ENCODE measurements around the gene BABAM2.
A peak's percentile ranks its signal among the peaks of the same experiment; 100 is the strongest.

Gene BABAM2

DNA sequence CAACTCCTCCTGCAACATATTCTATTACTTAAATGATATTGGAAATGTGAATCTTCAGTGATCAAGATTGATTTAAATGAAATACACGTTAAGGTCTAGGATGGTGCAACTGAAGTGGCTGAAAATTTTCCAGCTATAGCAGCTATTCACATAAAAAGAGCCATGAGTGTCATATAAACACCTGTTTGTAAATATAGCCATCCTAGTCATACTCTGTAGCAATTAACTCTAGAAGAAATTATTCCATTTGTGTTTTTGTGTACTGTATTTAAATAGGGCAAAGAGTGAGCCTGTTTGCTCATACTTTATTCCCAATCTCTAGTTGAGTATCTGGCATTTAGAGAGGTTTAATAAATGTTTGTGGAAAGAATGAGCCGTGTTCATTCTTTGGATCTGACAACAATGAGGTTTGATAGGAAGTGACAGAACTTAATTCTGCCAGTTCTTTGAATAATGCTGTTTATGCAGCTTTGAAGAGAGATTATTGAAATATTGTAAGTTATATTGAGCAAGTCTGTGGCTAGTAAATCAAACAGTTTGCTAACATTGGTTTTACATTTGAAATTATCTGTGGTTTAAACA, 49.7 kb downstream of the BABAM2 start:
- intact Hi-C loops (cut with DNase I), result no loop called here
- no peak for DNase-seq

DNA sequence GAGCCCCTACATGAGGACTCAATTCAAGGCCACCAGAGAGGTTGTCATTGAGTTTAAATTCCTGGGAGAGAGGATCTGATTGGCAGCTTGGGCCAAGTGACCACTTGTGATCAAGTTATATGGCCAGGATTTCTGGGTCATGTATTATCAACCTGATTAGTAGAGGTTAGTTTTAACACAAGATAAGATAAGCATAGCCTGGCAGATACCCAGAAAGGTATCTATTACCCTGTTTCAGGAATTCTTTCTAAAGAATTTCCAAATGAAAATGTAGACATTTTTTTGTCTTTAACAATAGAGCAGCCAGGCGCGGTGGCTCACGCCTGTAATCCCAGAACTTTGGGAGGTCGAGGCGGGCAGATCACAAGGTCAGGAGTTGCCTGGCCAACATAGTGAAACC, 50.5 kb downstream of the BABAM2 start:
- DNase-seq, result no peak
- intact Hi-C loops (cut with DNase I), result no loop called here

DNA sequence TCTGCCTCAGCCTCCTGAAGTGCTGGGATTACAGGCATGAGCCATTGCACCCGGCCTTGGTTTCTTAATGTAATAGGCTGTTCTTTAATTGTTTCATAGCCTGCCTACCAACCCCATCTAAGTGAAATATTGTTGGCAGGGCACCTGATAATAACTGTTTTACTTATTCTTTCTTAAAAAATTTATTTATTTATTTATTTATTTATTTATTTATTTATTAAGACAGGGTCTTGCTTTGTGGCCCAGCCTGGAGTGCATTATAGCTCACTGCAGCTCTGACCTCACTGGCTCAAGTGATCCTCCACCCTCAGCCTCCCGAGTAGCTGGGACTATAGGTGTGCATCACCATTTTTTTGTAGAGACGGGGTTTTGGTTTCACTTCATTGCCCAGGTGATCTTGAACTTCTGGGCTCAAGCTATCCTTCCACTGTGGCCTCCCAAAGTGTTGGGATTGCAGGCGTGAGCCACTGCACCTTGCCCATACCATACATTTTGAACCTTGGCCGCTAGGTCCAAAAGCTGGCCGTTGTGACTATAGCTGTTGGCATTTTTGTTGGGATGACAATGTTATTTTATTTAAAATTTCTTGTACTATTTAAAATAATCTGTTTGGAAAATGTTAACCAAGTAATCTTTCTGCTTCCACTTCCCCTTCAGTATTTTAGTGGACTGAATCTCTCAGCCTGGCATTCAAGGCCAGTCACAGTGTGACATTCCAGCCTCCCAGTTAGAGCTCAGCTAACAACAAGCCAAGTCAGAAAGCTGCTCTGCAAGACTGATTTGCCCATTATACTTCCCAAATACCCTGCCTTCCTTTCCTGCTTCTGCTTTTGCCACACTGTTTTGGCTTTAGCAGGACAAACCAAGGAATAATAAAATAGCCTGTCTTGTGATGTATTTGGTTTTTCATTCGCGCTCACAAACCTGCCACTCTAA, 52.4 kb downstream of the BABAM2 start:
- no peak for DNase-seq
- intact Hi-C loops (cut with DNase I), result no loop called here

- intact Hi-C loops (cut with DNase I), result no loop called here
- no peak for DNase-seq
Observed at GRCh38 chr2:27946530-27947060, 56.1 kb downstream of the BABAM2 start.

- intact Hi-C loops (cut with DNase I), result loop anchor here (10.0 kb wide), 1 partner anchor 443 kb away; the partner anchor contains the start of gene FOSL2
Observed at GRCh38 chr2:27952070-27952469, 61.5 kb downstream of the BABAM2 start.

GRCh38 chr2:27953077-27953476, 62.5 kb downstream of the BABAM2 start:
- DNase-seq, result no peak
- intact Hi-C loops (cut with DNase I), result loop anchor here (10.0 kb wide), 1 partner anchor 442 kb away; the partner anchor contains the start of gene FOSL2

More at GRCh38 chr2:27952070-27952469, 61.5 kb downstream of the BABAM2 start:
- DNase-seq, result no peak

DNA sequence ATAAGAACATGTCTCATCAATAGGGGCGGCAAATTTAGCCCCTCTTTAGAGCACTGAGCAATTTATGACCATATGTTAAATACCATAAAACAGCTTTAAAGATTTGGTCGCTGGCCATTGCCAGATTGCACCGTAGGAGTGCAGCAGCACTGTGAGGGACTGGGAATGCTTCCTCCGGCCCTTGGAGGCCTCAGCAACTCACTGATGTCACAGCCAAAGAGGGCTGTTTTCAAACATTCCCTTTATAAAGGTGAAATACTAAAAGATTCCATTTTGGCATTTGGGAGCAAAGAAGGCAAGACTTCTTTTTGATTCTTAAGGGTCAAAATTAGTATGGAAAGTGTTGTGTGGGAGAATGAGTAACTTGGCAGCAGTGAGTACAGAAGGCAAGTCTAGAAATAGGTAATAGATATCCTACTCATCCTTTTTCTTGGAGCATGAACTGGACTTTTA, 63.7 kb downstream of the BABAM2 start:
- DNase-seq, result peak in 7 of 10 donors; percentile 21 to 87 (median 47)
- intact Hi-C loops (cut with DNase I), result loop anchor here (10.0 kb wide), 1 partner anchor 441 kb away; the partner anchor contains the start of gene FOSL2

DNA sequence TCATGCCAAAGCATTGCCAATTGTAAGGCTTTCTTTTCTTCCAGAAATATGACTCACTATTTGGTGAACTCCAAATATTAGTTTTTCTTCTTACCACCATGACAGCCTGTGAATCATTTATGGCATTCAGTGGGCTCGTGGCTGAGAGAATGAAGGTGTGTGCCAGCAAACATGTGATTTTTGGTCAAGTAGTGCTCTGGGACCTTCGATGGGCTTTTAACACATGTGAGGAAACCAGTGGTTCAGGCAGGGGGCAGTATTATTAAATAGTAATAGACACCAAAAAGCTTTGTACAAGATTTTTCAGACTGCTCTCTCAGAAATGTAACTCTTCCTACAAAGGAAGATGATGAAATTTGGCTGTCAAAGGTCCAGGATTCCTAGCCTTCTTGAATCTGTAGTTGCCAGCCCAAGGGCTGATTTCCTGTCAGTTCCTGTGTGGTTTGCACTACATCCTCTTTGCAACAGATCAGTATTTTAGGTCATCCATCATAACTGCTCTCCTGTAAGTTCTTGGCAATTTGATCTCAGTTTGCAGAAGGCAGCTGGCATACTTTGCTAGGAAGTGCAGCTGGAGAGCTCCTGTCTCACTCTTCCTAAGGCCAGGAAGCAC, 64.3 kb downstream of the BABAM2 start:
- peak in 1 of 10 donors; percentile 34 for DNase-seq
- intact Hi-C loops (cut with DNase I), result loop anchor here (10.0 kb wide), 1 partner anchor 440 kb away; the partner anchor contains the start of gene FOSL2

- DNase-seq, result no peak
- intact Hi-C loops (cut with DNase I), result loop anchor here (10.0 kb wide), 1 partner anchor 439 kb away; the partner anchor contains the start of gene FOSL2
Observed at GRCh38 chr2:27955384-27956161, 65.0 kb downstream of the BABAM2 start.

DNA sequence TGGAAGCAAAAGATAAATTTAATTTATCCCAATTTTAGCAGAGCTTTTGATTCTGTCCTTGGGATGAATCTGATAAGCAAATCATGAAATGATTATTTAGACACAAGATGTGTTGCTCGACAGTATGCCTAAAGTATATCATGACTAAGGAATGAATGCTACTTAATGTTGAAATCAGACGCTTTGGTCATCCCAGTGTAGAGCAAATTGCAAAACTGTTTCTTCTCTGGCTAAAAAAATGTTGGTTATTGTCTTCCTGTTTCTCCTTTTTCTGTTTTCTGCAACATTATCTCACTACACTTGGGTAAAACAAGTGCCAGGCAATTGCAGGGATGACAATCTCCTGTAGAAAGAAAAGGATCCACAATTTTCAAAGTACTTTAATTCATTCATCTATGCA, 66.4 kb downstream of the BABAM2 start:
- intact Hi-C loops (cut with DNase I), result loop anchor here (10.0 kb wide), 1 partner anchor 438 kb away; the partner anchor contains the start of gene FOSL2
- DNase-seq, result no peak

DNA sequence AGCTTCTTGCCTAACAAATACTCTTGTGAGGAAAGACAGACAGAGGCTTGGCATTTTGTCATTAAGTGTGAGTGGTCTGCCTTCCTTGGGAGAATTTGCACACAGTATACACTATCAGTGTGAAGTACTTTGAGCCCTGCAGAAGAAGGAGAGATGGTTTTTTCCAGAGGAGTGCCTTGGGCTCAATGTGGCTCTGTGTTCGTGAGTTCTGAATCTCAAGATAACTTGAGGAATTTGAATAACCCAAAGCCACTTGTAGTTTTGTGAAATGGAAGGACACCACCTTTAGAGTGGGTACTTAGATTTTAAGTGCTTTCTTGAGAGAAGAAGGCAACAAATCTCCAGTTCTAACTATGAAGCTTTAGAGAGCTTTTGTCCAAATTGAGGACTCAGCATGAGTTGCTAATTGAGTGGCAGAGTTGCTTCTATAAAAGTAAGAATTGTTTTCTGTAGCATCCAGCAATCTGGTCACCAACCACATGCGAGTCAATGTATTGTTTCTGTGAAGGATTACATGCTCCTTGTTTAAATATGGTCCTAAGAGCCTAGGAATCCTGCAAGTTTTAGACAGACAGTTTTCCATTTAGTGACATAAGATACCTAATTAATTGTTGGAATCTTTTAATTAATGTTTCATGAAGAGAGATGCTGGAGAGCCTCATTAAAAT, 68.3 kb downstream of the BABAM2 start:
- intact Hi-C loops (cut with DNase I), result loop anchor here (10.0 kb wide), 1 partner anchor 436 kb away; the partner anchor contains the start of gene FOSL2
- no peak for DNase-seq

- DNase-seq, result no peak
- intact Hi-C loops (cut with DNase I), result loop anchor here (10.0 kb wide), 1 partner anchor 435 kb away; the partner anchor contains the start of gene FOSL2
Observed at GRCh38 chr2:27959496-27959895, 69.0 kb downstream of the BABAM2 start.

GRCh38 chr2:27960237-27960912, 69.8 kb downstream of the BABAM2 start:
- DNase-seq, result no peak
- intact Hi-C loops (cut with DNase I), result no loop called here

GRCh38 chr2:27962006-27962405, 71.5 kb downstream of the BABAM2 start:
- intact Hi-C loops (cut with DNase I), result no loop called here
- DNase-seq, result no peak

DNA sequence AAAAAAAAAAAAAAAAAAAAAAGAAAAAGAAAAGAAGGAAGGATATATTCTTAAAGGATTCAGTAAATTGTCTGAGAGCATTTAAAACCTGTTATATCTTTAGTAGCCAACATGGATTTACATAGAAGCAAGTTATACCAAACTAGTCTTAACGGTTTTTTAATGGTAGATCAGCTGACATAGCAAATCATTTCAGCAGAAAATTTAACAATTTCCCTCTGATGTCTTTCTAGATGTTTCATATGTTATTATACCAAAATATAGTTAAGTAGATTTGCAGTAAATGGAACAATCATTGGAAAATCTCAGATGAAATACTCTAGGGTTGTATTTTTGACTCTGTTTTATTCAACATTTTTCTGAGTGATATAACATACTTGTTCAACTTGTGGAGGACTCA, 72.9 kb downstream of the BABAM2 start:
- intact Hi-C loops (cut with DNase I), result no loop called here
- DNase-seq, result no peak

- no peak for DNase-seq
- intact Hi-C loops (cut with DNase I), result no loop called here
Observed at GRCh38 chr2:27964067-27964466, 73.5 kb downstream of the BABAM2 start.

DNA sequence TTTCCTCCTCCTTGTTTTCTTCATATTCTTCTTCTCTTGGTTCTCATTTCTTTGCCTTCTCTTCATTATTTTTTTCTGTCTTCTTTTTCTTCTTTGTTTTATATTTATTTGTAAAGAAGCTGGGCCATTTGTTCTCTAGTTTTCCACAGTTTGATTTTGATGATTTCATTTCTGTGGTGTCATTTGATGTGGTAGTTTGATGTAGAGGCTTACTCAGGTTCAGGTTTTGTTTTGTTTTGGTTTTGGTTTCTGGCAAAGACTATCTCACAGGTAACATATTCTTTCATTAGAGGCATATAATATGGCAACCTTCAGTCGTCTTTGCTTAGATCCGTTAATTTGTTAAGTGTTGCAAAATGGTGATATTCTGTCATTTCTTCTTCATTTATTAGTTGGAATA, 75.3 kb downstream of the BABAM2 start:
- intact Hi-C loops (cut with DNase I), result no loop called here
- no peak for DNase-seq

DNA sequence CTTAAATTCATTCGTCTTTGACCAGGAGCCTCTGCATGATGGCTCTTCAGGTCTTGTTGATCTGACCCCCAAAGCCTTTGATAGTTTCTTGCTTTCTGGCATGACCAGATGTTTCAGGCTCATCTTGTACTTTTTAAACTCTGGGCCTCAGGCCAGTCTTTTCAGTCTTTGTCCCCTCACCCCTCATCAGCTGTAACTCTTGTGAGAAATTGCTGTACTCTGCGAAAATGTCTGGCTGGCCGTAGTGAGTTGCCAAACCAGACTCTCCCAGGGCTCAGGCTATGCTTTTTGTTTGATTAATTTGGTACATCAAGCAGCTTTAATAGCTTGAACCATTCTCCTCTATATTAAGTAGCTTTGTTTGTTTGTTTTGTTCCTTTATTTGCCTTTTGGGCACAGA, 75.9 kb downstream of the BABAM2 start:
- DNase-seq, result no peak
- intact Hi-C loops (cut with DNase I), result no loop called here

DNA sequence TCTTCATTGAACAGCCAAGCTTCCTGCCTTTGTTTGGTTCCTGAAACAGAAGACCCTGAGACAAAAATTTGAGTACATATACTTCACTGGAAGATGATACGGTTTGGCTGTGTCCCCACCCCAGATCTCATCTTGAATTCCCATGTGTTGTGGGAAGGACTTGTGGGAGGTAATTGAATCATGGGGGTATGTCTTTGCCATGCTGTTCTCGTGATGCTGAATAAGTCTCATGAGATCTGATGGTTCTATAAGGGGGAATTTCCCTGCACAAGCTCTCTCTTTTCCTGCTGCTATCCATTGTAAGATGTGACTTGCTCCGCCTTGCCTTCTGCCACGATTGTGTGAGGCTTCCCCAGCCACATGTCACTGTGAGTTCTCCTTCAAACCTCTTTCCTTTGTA, 76.5 kb downstream of the BABAM2 start:
- intact Hi-C loops (cut with DNase I), result no loop called here
- DNase-seq, result no peak
